H1 (cell line): ENCODE results near the gene KDF1. TPM values are rescaled to one million over a fixed set of nuclear protein-coding genes. Genes with fewer than 3 reads are reported as not detected.
A peak's percentile ranks its signal among the peaks of the same experiment; 100 is the strongest.

Source experiments
- CTCF ChIA-PET: fragments of 300-600 bp; sonication (Branson Sonifier 250); formaldehyde crosslinking; loops from one replicate; lab custom pipeline; 2021; ENCODE audit not compliant: partially characterized antibody; lab: Charles Lee
- POLR2A ChIA-PET: fragments of 300-600 bp; sonication (Branson Sonifier 250); formaldehyde crosslinking; loops from one replicate; lab custom pipeline; 2021; ENCODE audit warnings: inconsistent platforms; ENCODE audit not compliant: partially characterized antibody; lab: Charles Lee
- DNase-seq, 2 experiments: peaks; one replicate each; pipeline versions ENCODE4 v3.0.0 to v3.0.0-alpha.2; 2010 to 2022; ENCODE audit warnings: low spot score in 2 of 2, low read depth in 1 of 2, mixed read lengths in 1 of 2
- FAIRE-seq: peaks from 2 replicates; lab custom pipeline; 2011; peaks lifted over from hg19 to GRCh38; lab: Jason Lieb, UNC
- H2AFZ ChIP-seq: 2 replicates; pipeline ENCODE4 v1.8.1; 2012; ENCODE audit warnings: low read length, inconsistent platforms
- H2AK5ac ChIP-seq: 2 replicates; pipeline ENCODE4 v1.6.1; 2013; ENCODE audit warnings: low read depth, low read length
- H2BK120ac ChIP-seq: replicated peaks from 2 replicates; pipeline ENCODE3; 2013; ENCODE audit warnings: low read depth, low read length, inconsistent platforms
- H2BK12ac ChIP-seq: 2 replicates; pipeline ENCODE4 v1.6.1; 2013; ENCODE audit warnings: low read depth, low read length
- H2BK15ac ChIP-seq: 2 replicates; pipeline ENCODE4 v1.6.1; 2013; ENCODE audit warnings: low read length
- H2BK20ac ChIP-seq: 2 replicates; pipeline ENCODE4 v1.6.1; 2013; ENCODE audit warnings: low read length
- H2BK5ac ChIP-seq: 2 replicates; pipeline ENCODE4 v1.6.1; 2013; ENCODE audit warnings: low read depth, low read length
- H3K14ac ChIP-seq: 2 replicates; pipeline ENCODE4 v1.6.1; 2013; ENCODE audit warnings: inconsistent platforms; ENCODE audit not compliant: insufficient read length
- H3K18ac ChIP-seq: 2 replicates; pipeline ENCODE4 v1.6.1; 2013; ENCODE audit warnings: low read length; ENCODE audit errors: extremely low read depth
- H3K23ac ChIP-seq: 2 replicates; pipeline ENCODE4 v1.6.1; 2013; ENCODE audit warnings: inconsistent platforms; ENCODE audit not compliant: insufficient read length
- H3K23me2 ChIP-seq: 2 replicates; pipeline ENCODE4 v1.6.1; 2013; ENCODE audit warnings: low read depth, low read length
- H3K27ac ChIP-seq: 2 replicates; pipeline ENCODE4 v1.6.1; 2011; ENCODE audit warnings: low read depth, low read length, inconsistent platforms
- H3K27me3 ChIP-seq, 4 experiments: replicated peaks in 1 of 4; 1 replicate in 1 of 4; 2 replicates in 3 of 4; pipeline versions ENCODE4 v1.6.1 to v1.8.1; 2011 to 2013; ENCODE audit warnings: low read length in 3 of 4, mild to moderate bottlenecking in 3 of 4, inconsistent platforms in 2 of 4, mixed read lengths in 2 of 4, moderate library complexity in 1 of 4; ENCODE audit not compliant: control insufficient read depth in 3 of 4, insufficient read depth in 3 of 4; ENCODE audit errors: extremely low read depth in 1 of 4
- H3K36me3 ChIP-seq, 4 experiments: 2 replicates each; pipeline versions ENCODE4 v1.6.1 to v1.8.1; 2011 to 2013; ENCODE audit warnings: mild to moderate bottlenecking in 4 of 4, low read length in 3 of 4, moderate library complexity in 2 of 4, control low read depth in 1 of 4, inconsistent platforms in 1 of 4; ENCODE audit not compliant: insufficient read depth in 4 of 4, control insufficient read depth in 2 of 4
- H3K4ac ChIP-seq: replicated peaks from 2 replicates; pipeline ENCODE3; 2013; ENCODE audit warnings: low read length, low read depth, mixed read lengths, inconsistent platforms; ENCODE audit not compliant: insufficient read length
- H3K4me1 ChIP-seq, 4 experiments: replicated peaks in 1 of 4; 1 replicate in 1 of 4; 2 replicates in 3 of 4; pipeline versions ENCODE4 v1.6.1 to v1.8.1; 2011 to 2013; ENCODE audit warnings: low read length in 3 of 4, inconsistent platforms in 2 of 4, mixed read lengths in 1 of 4; ENCODE audit not compliant: insufficient read depth in 4 of 4, control insufficient read depth in 3 of 4
- H3K4me2 ChIP-seq, 2 experiments: 2 replicates each; pipeline versions ENCODE4 v1.6.1 to v1.8.1; 2011 to 2013; ENCODE audit warnings: low read depth in 2 of 2, low read length in 2 of 2, control low read depth in 1 of 2, inconsistent platforms in 1 of 2, mild to moderate bottlenecking in 1 of 2; ENCODE audit not compliant: insufficient read depth in 1 of 2
- H3K4me3 ChIP-seq, 4 experiments: fragments of 200-600, 300-600 bp in 1 of 4; sonication (generic), shearing (Covaris generic), sonication (Bioruptor Twin) in 1 of 4; 2 replicates each; pipeline versions ENCODE4 v1.5.1 to v1.8.1; 2011 to 2016; ENCODE audit warnings: low read length in 4 of 4, low read depth in 3 of 4, control low read depth in 2 of 4, inconsistent platforms in 2 of 4, mild to moderate bottlenecking in 2 of 4, mixed read lengths in 1 of 4, moderate library complexity in 1 of 4; ENCODE audit not compliant: insufficient read depth in 2 of 4; ENCODE audit errors: extremely low read depth in 1 of 4
- H3K56ac ChIP-seq: replicated peaks from 2 replicates; pipeline ENCODE3; 2013; ENCODE audit warnings: low read depth, mild to moderate bottlenecking, mixed read lengths, low read length, inconsistent platforms; ENCODE audit not compliant: insufficient read length
- H3K79me1 ChIP-seq: 2 replicates; pipeline ENCODE4 v1.6.1; 2013; ENCODE audit warnings: low read depth, low read length, control low read depth
- H3K79me2 ChIP-seq, 2 experiments: 2 replicates each; pipeline versions ENCODE4 v1.6.1 to v1.8.1; 2012 to 2013; ENCODE audit warnings: low read length in 2 of 2, mild to moderate bottlenecking in 2 of 2, inconsistent platforms in 1 of 2; ENCODE audit not compliant: insufficient read depth in 2 of 2, control insufficient read depth in 1 of 2
- H3K9ac ChIP-seq, 4 experiments: replicated peaks in 1 of 4; 1 replicate in 1 of 4; 2 replicates in 3 of 4; pipeline versions ENCODE4 v1.6.1 to v1.8.1; 2011 to 2013; ENCODE audit warnings: low read depth in 3 of 4, low read length in 3 of 4, control low read depth in 2 of 4, mild to moderate bottlenecking in 2 of 4, moderate library complexity in 2 of 4, inconsistent platforms in 1 of 4; ENCODE audit errors: extremely low read depth in 1 of 4
- H3K9me3 ChIP-seq, 2 experiments: 2 replicates each; pipeline versions ENCODE4 v1.6.1 to v1.8.1; 2012 to 2013; ENCODE audit warnings: mild to moderate bottlenecking in 2 of 2, moderate library complexity in 2 of 2, control low read depth in 1 of 2, inconsistent platforms in 1 of 2, low read depth in 1 of 2, low read length in 1 of 2, mixed read lengths in 1 of 2; ENCODE audit not compliant: insufficient read depth in 2 of 2
- H4K20me1 ChIP-seq, 2 experiments: replicated peaks in 1 of 2; 2 replicates each; pipeline versions ENCODE3 to v1.8.1; 2011 to 2013; ENCODE audit warnings: inconsistent platforms in 2 of 2, low read length in 2 of 2, mild to moderate bottlenecking in 1 of 2; ENCODE audit not compliant: insufficient read depth in 2 of 2, control insufficient read depth in 1 of 2
- H4K5ac ChIP-seq: 2 replicates; pipeline ENCODE4 v1.6.1; 2013; ENCODE audit warnings: low read length, low read depth, mixed read lengths, inconsistent platforms; ENCODE audit not compliant: insufficient read length
- H4K8ac ChIP-seq: 2 replicates; pipeline ENCODE4 v1.8.0; 2013; ENCODE audit warnings: mild to moderate bottlenecking, moderate library complexity, low read length, inconsistent platforms; ENCODE audit not compliant: insufficient read depth; ENCODE audit errors: extremely low read depth
- H4K91ac ChIP-seq: replicated peaks from 2 replicates; pipeline ENCODE3; 2013; ENCODE audit warnings: low read length, mixed read lengths, inconsistent platforms; ENCODE audit not compliant: insufficient read length
- WGBS, 2 experiments: shearing (Covaris generic) in 1 of 2; methylation state at CpG; one replicate each; pipeline versions ENCODE4 v1.1.6 to v1.1.7; 2013 to 2015; ENCODE audit warnings: low lambda C conversion rate in 2 of 2, mixed read lengths in 2 of 2, inconsistent platforms in 1 of 2, low coverage in 1 of 2, missing lambda C conversion rate in 1 of 2; ENCODE audit not compliant: insufficient replicate concordance in 2 of 2, insufficient coverage in 1 of 2, insufficient read length in 1 of 2; ENCODE audit errors: extremely low coverage in 1 of 2, missing lambda C conversion rate in 1 of 2; 5-methylcytosine and 5-hydroxymethylcytosine counted together
- polyA plus RNA-seq, 7 experiments: library from polyadenylated mRNA; depleted of rRNA in 3 of 7; stranded (reverse) in 5 of 7; unstranded in 2 of 7; fragments of >200 nt in 5 of 7; fragments of 200-250 nt in 2 of 7; gene quantifications; 1 replicate in 5 of 7; 2 replicates in 1 of 7; 4 replicates in 1 of 7; pipeline versions ENCODE4 v1.2.1 to v1.2.3, GENCODE V29; 2011 to 2013; ENCODE audit warnings: missing spikeins in 2 of 7, mixed read lengths in 2 of 7
- total RNA-seq: library from RNA; stranded (reverse); fragmentation: NEBNext Ultra II Directional; extraction: Animal tissue kit (Norgen Biotek cat#: 25700); gene quantifications from 2 replicates; pipeline ENCODE4 v1.2.1, GENCODE V29; 2021

KDF1 gene
- total and polyA plus RNA-seq, 2 of the 8 experiments (the other 6 are each of a cell fraction or from before 2014, with no cell fraction given), result 16.9 to 37.5 TPM

DNA sequence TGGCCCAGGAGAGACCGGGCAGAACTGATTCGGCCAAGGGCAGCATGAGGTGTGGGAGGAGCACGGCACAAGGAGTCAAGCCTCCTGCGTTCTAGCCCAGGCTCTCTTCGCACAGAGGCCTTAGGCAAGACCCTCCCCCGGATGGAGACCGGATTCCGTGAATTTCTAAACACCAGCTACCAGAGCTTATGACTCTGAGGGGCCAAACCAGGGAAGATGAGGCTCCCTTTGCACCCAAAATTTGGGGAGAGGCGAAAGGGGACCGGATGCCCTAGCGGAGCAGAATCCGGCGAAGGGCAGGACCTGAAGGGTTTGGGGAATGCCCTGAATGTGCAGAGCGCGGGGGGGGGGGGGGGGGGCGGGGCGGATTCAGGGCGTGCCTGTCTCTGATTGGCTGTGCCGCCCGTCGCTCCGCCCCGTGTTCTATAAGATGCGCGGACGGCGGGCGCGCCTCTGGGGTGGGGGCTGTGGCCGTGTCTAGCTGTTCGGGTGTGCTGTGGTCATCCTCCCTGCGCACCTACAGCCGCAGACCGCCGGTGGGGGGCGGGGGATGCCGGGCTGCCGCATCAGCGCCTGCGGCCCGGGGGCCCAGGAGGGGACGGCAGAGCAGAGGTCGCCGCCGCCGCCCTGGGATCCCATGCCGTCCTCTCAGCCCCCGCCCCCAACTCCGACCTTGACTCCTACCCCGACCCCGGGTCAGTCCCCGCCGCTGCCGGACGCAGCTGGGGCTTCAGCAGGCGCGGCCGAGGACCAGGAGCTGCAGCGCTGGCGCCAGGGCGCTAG is 33.2 kb upstream of the KDF1 start, which contains the start of gene TRNP1:
Gene TRNP1, plus strand, starts transcription at position 456 of the 783 bp plus-strand sequence. Its CDS starts 95 bp downstream, at position 551.
- peaks cover 2 to 36% of the 10 kb centered on the region in 2 experiments; a peak in 3 of 4 replicates for H3K79me2 ChIP-seq
- peak within 1 kb of the TSS; percentile 73 for H3K56ac ChIP-seq
- H3K23me2 ChIP-seq, result peaks cover 15% of the 10 kb centered on the region
- peak within 1 kb of the TSS; percentile 38 for H4K8ac ChIP-seq
- DNase-seq (peak in 1 of 2 experiments; percentile 91), FAIRE-seq (no peak)
- peaks cover 9 to 32% (median 15%) of the 10 kb centered on the region in 4 experiments for H3K4me1 ChIP-seq
- peak within 1 kb of the TSS; percentile 60 for H2AFZ ChIP-seq
- H3K4me3 ChIP-seq, result peak within 1 kb of the TSS; percentile 57 to 97 (median 75)
- peaks cover 7% of the 10 kb centered on the region; the same call in 1 of the 2 replicates for H3K79me1 ChIP-seq
- peak within 1 kb of the TSS; percentile 59 for H4K5ac ChIP-seq
- H2BK5ac ChIP-seq, result peak within 1 kb of the TSS; percentile 71; the same call in 1 of the 2 replicates
- H3K4me2 ChIP-seq, result peak within 1 kb of the TSS; percentile 91 to 96
- H3K4ac ChIP-seq, result peak within 1 kb of the TSS; percentile 27
- no peaks in the 10 kb centered on the region; a peak in 2 of 7 replicates for H3K27me3 ChIP-seq
- POLR2A ChIA-PET, result interaction anchor here (0.6 to 58.9 kb wide), 15 partner anchors 8 to 357 kb away, joined by 3 to 1829 read pairs (median 4); partner anchors contain the start of genes KDF1, TENT5B and TRNP1
- WGBS, 2 experiments, result 2% methylated on average over 15 of the region's 61 CpGs; no CpG with 5 or more reads in 1 of the 2 experiments
- no peak within 1 kb of the TSS for H3K23ac ChIP-seq
- H3K36me3 ChIP-seq, result peaks cover 0 to 8% (median 0%) of the 10 kb centered on the region in 4 experiments; a peak in 3 of 8 replicates
- H4K20me1 ChIP-seq, result peaks cover 12 to 18% of the 10 kb centered on the region in 2 experiments
- H2BK12ac ChIP-seq, result peak within 1 kb of the TSS; percentile 63; the same call in 1 of the 2 replicates
- peak within 1 kb of the TSS; percentile 40; the same call in 1 of the 2 replicates for H3K27ac ChIP-seq
- peak within 1 kb of the TSS; percentile 84 for H3K18ac ChIP-seq
- no peak within 1 kb of the TSS; the same call in 1 of the 2 replicates for H2AK5ac ChIP-seq
- no peak within 1 kb of the TSS for H2BK120ac ChIP-seq
- H2BK20ac ChIP-seq, result peak within 1 kb of the TSS; percentile 90
- H2BK15ac ChIP-seq, result peak within 1 kb of the TSS; percentile 97; the same call in 1 of the 2 replicates
- H3K9ac ChIP-seq, result peak within 1 kb of the TSS; percentile 49 to 93 (median 67); a peak in 6 of 7 replicates
- H3K9me3 ChIP-seq, result no peaks in the 10 kb centered on the region
- peak within 1 kb of the TSS; percentile 54 for H4K91ac ChIP-seq
- no peak within 1 kb of the TSS for H3K14ac ChIP-seq
- CTCF ChIA-PET, result interaction anchor here (1.0 to 12.2 kb wide), 8 partner anchors 17 to 106 kb away, joined by 4 to 143 read pairs (median 68); partner anchors contain the start of genes KDF1 and TENT5B
